ENCODE results near the gene GAGE12H. TPM values are rescaled to one million over a fixed set of nuclear protein-coding genes. Genes with fewer than 3 reads are reported as not detected.
"Not testable (repeated sequence)": the region's sequence is repeated elsewhere in the genome, so short reads cannot be mapped to it uniquely, and the experiment has no call there.

GAGE12H gene
- total RNA-seq, result not detected
- polyA plus RNA-seq, result not detected
- long read RNA-seq, donor 1, result 0 reads
- long read RNA-seq, donor 2, result 0 reads
- long read RNA-seq, donor 3, result 0 reads

GRCh38 chrX:49579649-49580048, at the start of gene GAGE12H:
Gene GAGE12H (plus strand): TSS chrX:49579949. CDS start chrX:49581104, 1,155 bp downstream.
- H3K27ac ChIP-seq; H3K27me3 ChIP-seq; H3K36me3 ChIP-seq; ATAC-seq; H3K4me1 ChIP-seq; H3K4me3 ChIP-seq; intact Hi-C loops (cut with DNase I); H3K9me3 ChIP-seq; DNase-seq: not testable (repeated sequence)
- no CpG with 5 or more reads among the region's 16 CpGs for WGBS, 2 donors

- H3K9me3 ChIP-seq; H3K36me3 ChIP-seq; DNase-seq; H3K27ac ChIP-seq; H3K4me3 ChIP-seq; ATAC-seq; H3K4me1 ChIP-seq; intact Hi-C loops (cut with DNase I); H3K27me3 ChIP-seq: not testable (repeated sequence)
- no CpG with 5 or more reads among the region's 16 CpGs for WGBS, 2 donors
Measured at GRCh38 chrX:49531877-49532276, 47.9 kb upstream of the GAGE12H start, which contains the start of gene GAGE12C. Gene GAGE12C (plus strand): TSS chrX:49532177. CDS start chrX:49533332, 1,155 bp downstream.

GRCh38 chrX:49541433-49541832, 38.3 kb upstream of the GAGE12H start, which contains the start of gene GAGE12D:
Gene GAGE12D (plus strand): TSS chrX:49541733. CDS start chrX:49542888, 1,155 bp downstream.
- intact Hi-C loops (cut with DNase I); H3K36me3 ChIP-seq; ATAC-seq; H3K27ac ChIP-seq; H3K9me3 ChIP-seq; H3K27me3 ChIP-seq; H3K4me1 ChIP-seq; DNase-seq; H3K4me3 ChIP-seq: not testable (repeated sequence)
- WGBS, 2 donors, result no CpG with 5 or more reads among the region's 16 CpGs

- H3K4me1 ChIP-seq; H3K27me3 ChIP-seq; ATAC-seq; DNase-seq; intact Hi-C loops (cut with DNase I); H3K27ac ChIP-seq; H3K9me3 ChIP-seq; H3K36me3 ChIP-seq; H3K4me3 ChIP-seq: not testable (repeated sequence)
- WGBS, 2 donors, result no CpG with 5 or more reads among the region's 16 CpGs
Measured at GRCh38 chrX:49550989-49551388, 28.8 kb upstream of the GAGE12H start, which contains the start of gene GAGE12E. Gene GAGE12E (plus strand): TSS chrX:49551289. CDS start chrX:49552444, 1,155 bp downstream.

GRCh38 chrX:49560542-49560941, 19.2 kb upstream of the GAGE12H start, which contains the start of gene GAGE12F:
Gene GAGE12F (plus strand): TSS chrX:49560842. CDS start chrX:49561997, 1,155 bp downstream.
- DNase-seq; ATAC-seq; H3K9me3 ChIP-seq; H3K4me1 ChIP-seq; H3K4me3 ChIP-seq; intact Hi-C loops (cut with DNase I); H3K27ac ChIP-seq; H3K27me3 ChIP-seq; H3K36me3 ChIP-seq: not testable (repeated sequence)
- WGBS, 2 donors, result no CpG with 5 or more reads among the region's 16 CpGs

GRCh38 chrX:49568728-49569127, 11.0 kb upstream of the GAGE12H start:
- H3K4me3 ChIP-seq; ATAC-seq; H3K27me3 ChIP-seq; H3K9me3 ChIP-seq; H3K27ac ChIP-seq; H3K36me3 ChIP-seq; intact Hi-C loops (cut with DNase I); DNase-seq; H3K4me1 ChIP-seq: not testable (repeated sequence)
- no CpG with 5 or more reads among the region's 11 CpGs for WGBS, 2 donors

GRCh38 chrX:49569152-49569551, 10.6 kb upstream of the GAGE12H start:
- H3K4me3 ChIP-seq; ATAC-seq; H3K36me3 ChIP-seq; H3K9me3 ChIP-seq; DNase-seq; H3K27ac ChIP-seq; H3K27me3 ChIP-seq; H3K4me1 ChIP-seq; intact Hi-C loops (cut with DNase I): not testable (repeated sequence)
- no CpG with 5 or more reads among the region's 13 CpGs for WGBS, 2 donors

- ATAC-seq; H3K4me3 ChIP-seq; DNase-seq; H3K27me3 ChIP-seq; H3K27ac ChIP-seq; intact Hi-C loops (cut with DNase I); H3K36me3 ChIP-seq; H3K4me1 ChIP-seq; H3K9me3 ChIP-seq: not testable (repeated sequence)
- no CpG with 5 or more reads among the region's 16 CpGs for WGBS, 2 donors
Measured at GRCh38 chrX:49570100-49570499, 9.6 kb upstream of the GAGE12H start, which contains the start of gene GAGE12G. Gene GAGE12G (plus strand): TSS chrX:49570400. CDS start chrX:49571555, 1,155 bp downstream.

- H3K27me3 ChIP-seq; intact Hi-C loops (cut with DNase I); H3K9me3 ChIP-seq; H3K4me3 ChIP-seq; DNase-seq; H3K4me1 ChIP-seq; H3K27ac ChIP-seq; H3K36me3 ChIP-seq; ATAC-seq: not testable (repeated sequence)
- no CpG with 5 or more reads among the region's 16 CpGs for WGBS, 2 donors
Measured at GRCh38 chrX:49589196-49589595, 9.4 kb downstream of the GAGE12H start, which contains the start of gene GAGE2A. Gene GAGE2A (plus strand): TSS chrX:49589496. CDS start chrX:49590651, 1,155 bp downstream.

- H3K4me3 ChIP-seq; H3K27ac ChIP-seq; ATAC-seq; H3K4me1 ChIP-seq; H3K36me3 ChIP-seq; intact Hi-C loops (cut with DNase I); H3K9me3 ChIP-seq; H3K27me3 ChIP-seq; DNase-seq: not testable (repeated sequence)
- 90 to 91% methylated on average over 22 to 25 of the region's 37 CpGs for WGBS, 2 donors
Measured at GRCh38 chrX:49589769-49590478, 10.2 kb downstream of the GAGE12H start.

GRCh38 chrX:49590488-49590887, 10.7 kb downstream of the GAGE12H start:
- ATAC-seq; H3K36me3 ChIP-seq; H3K9me3 ChIP-seq; intact Hi-C loops (cut with DNase I); DNase-seq; H3K27ac ChIP-seq; H3K4me3 ChIP-seq; H3K4me1 ChIP-seq; H3K27me3 ChIP-seq: not testable (repeated sequence)
- 92 to 96% methylated on average over 10 to 11 of the region's 17 CpGs for WGBS, 2 donors

Data from heart right ventricle (tissue), 16 donors.